T-helper 1 cell treated with Interleukin-12 subunit alpha and Interleukin-12 subunit beta and Interleukin-4 antibody, amounts not matched to agents 30 ng/mL and 1 ng/mL, for 36 hours (primary cell): ENCODE measurements around the gene SMAD9. TPM values are rescaled to one million over a fixed set of nuclear protein-coding genes. Genes with fewer than 3 reads are reported as not detected.

Source experiments
- intact Hi-C: fragments of 100-400 bp; cut with micrococcal nuclease; formaldehyde crosslinking; loops from one replicate; pipeline ENCODE4 v1.15.1; 2024
- total RNA-seq: library from RNA; stranded (reverse); gene quantifications from 2 replicates; pipeline ENCODE4 v1.2.3, GENCODE V29; 2022

Gene SMAD9
- total RNA-seq, 1 donor from 2014 or later = 0.02 TPM

DNA sequence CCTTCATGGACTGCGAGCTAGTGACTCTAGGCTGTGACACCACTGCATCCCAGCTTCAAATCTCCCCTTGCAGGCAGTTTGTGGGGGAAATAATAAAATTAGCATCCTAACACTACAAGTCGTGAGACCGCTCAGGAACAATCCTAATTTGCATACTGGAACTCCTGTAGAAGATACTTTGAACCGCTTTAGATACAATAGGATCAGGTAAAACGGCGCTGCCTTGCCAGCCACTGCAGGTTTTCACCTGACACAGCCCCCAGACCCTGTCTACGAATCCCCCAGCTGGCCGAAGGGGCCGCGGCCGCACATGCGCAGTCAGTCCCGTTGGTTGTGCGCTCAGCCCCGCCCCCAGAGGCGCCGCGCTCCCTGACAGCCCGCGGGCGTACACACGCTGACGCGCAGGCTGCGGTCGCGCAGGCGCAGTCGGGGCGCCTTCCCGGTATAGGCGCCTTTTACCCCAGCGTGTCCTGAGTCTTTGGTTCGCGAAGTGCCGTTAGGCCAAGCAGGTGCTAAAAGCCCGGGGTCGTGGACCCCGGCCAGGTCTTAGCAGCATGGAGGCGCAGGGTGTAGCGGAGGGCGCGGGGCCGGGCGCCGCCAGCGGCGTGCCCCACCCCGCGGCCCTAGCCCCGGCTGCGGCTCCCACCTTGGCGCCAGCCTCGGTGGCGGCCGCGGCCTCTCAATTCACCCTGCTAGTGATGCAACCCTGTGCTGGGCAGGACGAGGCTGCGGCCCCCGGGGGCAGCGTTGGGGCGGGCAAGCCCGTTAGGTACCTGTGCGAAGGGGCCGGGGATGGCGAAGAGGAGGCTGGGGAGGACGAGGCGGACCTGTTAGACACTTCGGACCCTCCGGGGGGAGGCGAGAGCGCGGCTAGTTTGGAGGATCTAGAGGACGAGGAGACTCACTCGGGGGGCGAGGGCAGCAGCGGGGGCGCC is 101.0 kb downstream of the SMAD9 start, which contains the start of gene RFXAP:
Gene RFXAP, plus strand, starts transcription at position 419 of the 935 bp plus-strand sequence. Its CDS starts 136 bp downstream, at position 555.
- intact Hi-C loops = loop anchor here (1.0 to 5.0 kb wide), 6 partner anchors 180 to 1530 kb away; partner anchors contain the start of genes ALG5, CCDC169, SPART and SUPT20H

DNA sequence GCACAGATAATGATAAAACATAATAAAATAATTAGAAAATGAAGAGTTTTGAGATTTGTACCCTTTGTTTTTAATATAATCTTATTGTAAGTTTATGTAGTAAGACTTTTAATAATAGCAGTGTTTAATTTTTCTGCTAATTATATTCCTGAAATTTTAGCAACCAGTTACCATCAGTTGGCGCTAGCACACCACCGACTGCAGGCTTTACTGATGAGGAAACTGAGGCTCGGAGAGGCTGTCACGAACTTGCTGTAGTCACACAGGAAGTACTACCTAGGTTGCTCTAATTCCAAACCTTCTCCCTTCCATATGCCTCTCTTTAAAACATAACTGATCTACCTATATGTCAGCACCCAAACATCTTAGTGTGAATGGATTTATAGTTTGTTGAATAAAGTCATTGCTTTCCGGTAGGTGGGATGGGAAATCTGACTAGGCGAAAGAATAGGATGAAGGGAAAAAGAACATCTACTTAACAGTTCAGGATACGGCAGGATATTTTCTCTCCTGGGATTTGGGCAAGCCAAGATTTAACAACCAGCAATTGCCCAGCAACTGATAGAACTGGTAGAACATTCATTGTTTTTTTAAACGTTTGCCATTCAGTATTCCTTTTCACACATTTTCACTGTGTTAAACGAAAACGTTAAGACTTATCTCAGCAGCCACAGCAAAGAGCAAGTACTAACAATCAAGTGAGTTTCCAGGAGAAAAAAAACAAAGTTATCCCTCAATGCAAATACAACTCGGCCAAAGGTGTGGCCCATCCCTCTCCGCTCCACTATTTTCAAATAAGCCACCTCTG is 101.8 kb downstream of the SMAD9 start:
- intact Hi-C loops = loop anchor here (2.0 to 5.0 kb wide), 2 partner anchors 521 to 1531 kb away; partner anchors contain the start of genes CCDC169 and UFM1

DNA sequence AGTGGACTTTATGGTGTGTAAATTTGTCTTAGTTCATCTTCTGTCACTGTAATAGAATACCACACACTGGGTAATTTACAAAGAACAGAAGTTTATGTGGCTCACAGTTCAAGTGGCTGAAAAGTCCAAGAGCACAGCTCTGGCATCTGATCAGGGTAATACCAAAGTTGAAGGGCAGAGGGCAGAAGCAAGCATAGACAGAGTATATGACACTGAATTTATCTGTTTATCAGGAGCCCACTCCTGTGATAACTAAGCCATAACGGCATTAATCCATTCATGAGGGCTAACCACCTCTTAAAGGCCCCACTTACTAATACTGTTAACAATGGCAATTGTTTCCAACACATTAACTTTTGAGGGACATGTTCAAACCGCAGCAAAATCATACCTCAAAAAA is 105.0 kb downstream of the SMAD9 start:
- intact Hi-C loops = loop anchor here (1.0 to 5.0 kb wide), 2 partner anchors 166 to 518 kb away; partner anchors contain the start of gene CCDC169

DNA sequence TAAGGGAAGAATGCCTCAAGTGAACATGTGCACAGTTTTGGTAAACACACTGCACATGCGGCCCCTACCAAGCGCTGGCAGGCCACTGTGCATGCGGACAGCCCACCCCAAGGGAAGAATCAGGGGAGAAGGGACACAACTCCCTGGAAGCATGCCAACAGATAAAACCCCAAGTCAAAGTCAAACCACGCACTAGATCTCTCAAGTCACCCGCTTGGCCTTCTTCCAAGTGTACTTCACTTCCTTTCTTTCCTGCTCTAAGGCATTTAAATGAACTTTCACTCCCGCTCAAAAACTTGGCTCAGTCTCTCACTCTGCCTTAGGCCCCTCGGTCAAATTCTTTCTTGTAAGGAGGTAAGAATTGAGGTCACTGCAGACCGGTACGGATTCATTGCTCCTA is 105.6 kb downstream of the SMAD9 start:
- intact Hi-C loops = no loop called here

DNA sequence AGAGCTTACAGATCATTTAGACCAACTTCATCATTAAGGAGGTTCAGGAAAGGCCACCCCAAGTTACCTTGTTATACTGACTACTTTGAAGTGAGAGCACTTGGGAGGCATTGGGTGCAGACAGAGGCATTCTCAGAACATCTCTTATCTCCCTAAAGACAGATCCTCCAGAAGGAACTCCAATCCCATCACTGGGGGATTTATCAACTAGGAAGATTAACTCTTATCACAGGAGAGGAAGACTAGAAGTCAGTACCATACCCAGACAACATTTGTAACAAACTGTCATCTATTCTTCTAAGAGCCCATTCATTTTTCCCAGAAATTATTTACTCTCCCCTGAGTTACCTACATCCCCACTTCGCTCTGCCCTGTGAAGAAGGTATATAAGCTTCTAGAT is 106.8 kb downstream of the SMAD9 start:
- intact Hi-C loops = no loop called here

DNA sequence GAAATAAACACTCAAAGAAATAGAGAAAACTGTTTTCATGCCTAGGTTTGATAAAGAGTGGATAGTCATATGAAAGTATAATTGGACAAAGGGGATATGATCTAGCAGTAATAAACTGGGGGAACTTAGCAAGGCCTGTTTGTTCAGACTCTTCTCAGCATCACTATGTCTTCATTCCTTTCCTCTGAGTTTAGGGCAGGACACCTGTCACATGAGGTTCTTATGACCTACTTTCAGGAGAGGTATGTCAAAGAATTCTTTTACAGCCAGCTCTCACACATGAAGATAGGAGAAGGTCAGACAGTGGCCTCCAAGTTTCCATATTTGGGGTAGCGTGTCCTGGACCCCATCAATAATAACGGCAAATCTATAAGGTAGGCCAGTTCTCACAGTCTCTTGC is 112.4 kb downstream of the SMAD9 start:
- intact Hi-C loops = no loop called here

DNA sequence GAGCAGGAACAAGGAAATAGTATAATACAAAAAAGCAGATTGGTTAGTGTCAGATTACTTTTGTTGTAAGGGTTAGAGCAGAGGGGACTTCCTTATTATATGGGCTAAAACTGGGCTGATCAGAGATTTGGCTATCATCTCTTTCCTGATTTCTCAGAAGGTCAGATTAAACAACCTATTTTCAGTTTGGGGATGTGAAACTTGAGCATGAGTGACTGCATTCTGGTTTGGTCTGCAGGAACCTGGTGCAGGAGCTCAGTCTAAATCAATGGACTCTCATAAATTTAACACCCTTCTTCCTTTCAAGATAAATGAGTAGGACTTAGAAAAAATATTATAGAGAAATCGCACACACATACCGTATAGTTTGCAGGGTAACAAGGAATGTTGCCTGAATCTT is 113.9 kb downstream of the SMAD9 start:
- intact Hi-C loops = no loop called here

DNA sequence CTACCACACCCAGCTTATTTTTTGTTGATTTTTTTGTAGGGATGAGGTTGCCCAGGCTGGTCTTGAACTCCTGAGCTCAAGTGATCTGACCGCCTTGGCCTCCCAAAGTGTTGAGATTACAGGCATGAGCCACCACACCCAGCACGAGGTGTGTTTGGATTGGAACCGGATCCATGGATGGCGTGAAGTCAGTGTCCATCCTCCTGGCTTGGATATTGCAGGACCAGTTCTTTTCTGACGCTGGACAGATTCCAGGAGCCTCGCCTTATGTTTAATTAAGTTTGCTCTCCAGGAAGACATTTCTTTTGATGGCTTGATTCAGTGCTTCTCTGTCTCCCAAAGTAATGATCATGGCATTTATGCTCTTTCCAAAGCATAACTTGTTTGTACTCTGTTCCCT is 115.5 kb downstream of the SMAD9 start:
- intact Hi-C loops = no loop called here

DNA sequence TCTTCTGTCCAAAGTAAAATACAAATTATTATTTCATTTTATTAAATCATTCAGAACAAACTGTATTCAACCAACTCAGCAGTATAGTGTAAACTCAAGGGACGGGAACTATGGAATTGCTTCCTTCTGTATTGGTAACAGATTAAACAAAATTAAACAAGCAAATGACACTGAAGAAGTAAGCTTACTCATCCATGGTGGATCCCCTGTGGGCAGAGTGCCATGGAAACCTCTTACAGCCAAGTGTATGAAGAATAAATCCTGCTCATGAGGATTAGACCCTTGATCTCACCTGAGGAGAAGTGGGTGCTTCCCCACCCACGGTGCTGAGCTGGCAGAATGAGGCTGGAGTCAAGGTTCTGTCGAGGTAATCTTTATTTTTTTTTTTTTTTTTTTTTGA is 119.0 kb downstream of the SMAD9 start:
- intact Hi-C loops = no loop called here

DNA sequence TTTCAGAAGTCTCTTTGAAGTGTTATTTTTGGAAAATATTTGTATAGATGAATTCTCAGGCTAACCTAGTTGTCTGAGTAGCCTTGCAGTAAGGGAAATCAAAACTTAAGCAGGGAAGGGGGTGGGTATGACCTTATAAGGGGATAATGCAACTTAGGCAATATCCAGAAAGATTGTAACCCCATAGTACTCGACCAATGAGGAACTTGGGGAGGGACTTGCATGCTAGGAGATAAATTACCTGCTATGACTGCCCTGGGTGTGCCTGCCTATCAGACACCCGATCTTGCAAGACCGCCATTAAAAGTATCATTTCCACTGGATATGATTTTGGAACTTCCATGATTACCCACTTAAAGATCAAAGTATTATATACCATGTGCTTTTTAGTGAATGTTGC is 124.0 kb downstream of the SMAD9 start:
- intact Hi-C loops = no loop called here

DNA sequence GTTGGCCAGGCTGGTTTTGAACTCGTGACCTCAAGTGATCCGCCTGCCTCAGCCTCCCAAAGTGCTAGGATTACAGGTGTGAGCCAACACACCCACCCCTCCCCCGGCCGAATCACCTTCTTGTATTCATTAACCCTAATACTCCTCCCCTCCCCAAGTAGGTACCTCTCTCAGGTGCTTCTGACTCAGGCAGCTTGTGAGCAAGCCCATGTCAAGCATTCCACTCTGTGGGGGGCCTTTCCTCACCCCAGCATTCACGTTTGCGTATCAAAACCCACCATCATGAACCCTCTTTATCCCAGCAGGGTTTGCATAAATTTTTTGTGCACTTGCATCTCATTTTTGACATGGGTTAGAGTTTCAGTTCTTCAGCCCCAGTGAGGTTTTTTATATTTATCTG is 124.6 kb downstream of the SMAD9 start:
- intact Hi-C loops = no loop called here

Other genes with a start within 250 kb of the SMAD9 start
- not detected in 2 replicates for gene SERTM1, start 246.2 kb downstream of the SMAD9 start, total RNA-seq
- gene RFXAP, start 101.0 kb downstream of the SMAD9 start, total RNA-seq = 13.8 and 15.1 TPM in 2 replicates
- 40.6 and 41.7 TPM in 2 replicates for gene ALG5, start 79.1 kb upstream of the SMAD9 start, total RNA-seq
- gene EXOSC8, start 80.5 kb upstream of the SMAD9 start, total RNA-seq = 80.1 and 92.1 TPM in 2 replicates
- gene SUPT20H, start 139.4 kb upstream of the SMAD9 start, total RNA-seq = 82.3 and 86.0 TPM in 2 replicates
- not detected in 2 replicates for gene CSNK1A1L, start 185.4 kb upstream of the SMAD9 start, total RNA-seq